Measurements from ENCODE around the gene TEX19. TPM values are rescaled to one million over a fixed set of nuclear protein-coding genes. Genes with fewer than 3 reads are reported as not detected.
"Not testable (repeated sequence)": the region's sequence is repeated elsewhere in the genome, so short reads cannot be mapped to it uniquely, and the experiment has no call there.

TEX19 gene
- polyA plus RNA-seq, 1 donor = not detected

DNA sequence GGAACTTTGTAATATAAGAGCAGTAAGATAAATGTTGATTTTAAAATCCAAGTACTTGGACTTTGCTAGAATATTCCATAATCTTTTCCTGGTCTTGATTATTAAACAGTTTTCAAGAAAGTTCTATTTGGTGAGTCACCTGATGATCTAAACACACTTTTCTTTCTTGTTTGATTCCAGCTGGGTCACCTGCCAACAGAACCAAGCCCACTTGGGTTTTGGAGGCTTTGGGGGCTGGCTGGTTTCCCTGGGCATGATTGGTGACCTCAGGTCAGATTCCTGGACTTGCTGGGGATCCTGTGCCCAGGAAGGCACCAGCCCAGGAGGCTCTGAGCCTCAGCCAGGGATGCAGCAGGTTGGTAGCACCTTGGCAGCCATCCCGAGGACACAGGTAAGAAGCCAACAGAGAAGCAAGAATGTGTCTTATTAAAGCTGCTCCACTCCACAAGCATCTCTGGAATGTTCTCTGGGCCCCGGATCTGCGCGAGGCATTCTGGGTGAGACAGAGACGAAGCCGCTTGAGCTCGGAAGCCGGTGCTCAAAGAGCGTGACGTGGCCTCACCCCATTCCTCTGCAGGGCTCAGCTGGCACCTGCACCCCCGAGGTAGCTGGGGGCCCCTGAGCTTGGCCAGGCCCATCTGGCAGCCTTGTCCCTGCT lies 3.1 kb upstream of the TEX19 start:
- DNase-seq (ENCODE audit: low read depth) = no peak

DNA sequence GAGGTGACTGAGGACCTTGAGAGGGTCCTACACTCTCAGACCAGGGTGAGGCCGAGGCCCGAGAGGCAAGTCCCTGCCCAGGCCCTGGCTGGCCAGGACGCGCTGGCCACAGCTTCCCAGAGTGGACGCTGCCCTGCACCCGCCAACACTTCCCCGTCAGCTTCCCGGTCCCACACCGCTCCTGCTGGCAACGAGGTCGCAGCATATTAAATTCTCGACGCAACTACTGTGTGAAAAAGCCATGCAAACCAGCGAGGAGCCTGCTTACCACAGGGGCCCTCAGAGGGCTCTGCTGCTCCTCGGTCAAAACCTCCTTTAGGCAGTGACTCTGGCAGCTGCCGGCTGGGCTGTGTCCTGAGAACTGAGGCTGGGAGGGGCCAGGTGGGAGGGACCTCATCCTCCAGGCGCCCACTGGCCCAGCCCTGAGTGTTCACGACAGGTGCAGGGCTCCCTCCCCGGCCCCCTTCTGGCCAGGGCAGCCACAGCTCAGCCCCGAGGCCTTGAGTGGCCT lies 2.1 kb upstream of the TEX19 start:
- DNase-seq (ENCODE audit: low read depth) = no peak

DNA sequence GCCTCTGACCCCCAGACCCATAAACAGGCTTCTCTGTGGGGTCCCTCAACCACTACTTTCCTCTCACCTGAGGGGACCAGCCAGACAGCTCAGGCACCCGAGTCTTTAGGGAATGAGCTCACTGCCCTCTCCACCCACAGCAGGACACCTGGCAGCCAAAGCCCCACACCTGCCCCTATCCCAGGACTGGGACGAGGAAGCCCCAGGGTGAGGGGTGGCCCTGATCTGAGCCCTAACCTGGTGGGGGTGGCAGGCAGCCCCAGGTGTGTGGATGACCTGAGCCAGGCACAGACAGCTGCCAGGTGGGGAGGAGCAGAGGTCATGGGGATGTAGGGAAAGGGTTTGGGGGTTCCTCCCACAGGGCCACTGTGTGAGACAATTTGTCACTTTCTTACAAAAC lies 1.7 kb upstream of the TEX19 start:
- no peak for DNase-seq (ENCODE audit: low read depth)

DNA sequence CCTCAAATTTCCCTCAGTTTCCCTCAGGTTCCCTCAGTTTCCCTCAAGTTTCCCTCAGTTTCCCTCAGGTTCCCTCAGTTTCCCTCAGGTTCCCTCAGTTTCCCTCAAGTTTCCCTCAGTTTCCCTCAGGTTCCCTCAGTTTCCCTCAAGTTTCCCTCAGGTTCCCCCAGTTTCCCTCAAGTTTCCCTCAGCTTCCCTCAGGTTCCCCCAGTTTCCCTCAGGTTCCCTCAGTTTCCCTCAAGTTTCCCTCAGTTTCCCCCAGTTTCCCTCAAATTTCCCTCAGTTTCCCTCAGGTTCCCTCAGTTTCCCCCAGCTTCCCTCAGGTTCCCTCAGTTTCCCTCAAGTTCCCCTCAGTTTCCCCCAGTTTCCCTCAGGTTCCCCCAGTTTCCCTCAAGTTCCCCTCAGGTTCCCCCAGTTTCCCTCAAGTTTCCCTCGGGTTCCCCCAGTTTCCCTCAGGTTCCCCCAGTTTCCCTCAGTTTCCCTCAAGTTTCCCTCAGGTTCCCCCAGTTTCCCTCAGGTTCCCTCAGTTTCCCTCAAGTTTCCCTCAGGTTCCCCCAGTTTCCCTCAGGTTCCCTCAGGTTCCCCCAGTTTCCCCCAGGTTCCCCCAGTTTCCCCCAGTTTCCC lies 516 bp downstream of the TEX19 start:
- not testable (repeated sequence) for DNase-seq (ENCODE audit: low read depth)

DNA sequence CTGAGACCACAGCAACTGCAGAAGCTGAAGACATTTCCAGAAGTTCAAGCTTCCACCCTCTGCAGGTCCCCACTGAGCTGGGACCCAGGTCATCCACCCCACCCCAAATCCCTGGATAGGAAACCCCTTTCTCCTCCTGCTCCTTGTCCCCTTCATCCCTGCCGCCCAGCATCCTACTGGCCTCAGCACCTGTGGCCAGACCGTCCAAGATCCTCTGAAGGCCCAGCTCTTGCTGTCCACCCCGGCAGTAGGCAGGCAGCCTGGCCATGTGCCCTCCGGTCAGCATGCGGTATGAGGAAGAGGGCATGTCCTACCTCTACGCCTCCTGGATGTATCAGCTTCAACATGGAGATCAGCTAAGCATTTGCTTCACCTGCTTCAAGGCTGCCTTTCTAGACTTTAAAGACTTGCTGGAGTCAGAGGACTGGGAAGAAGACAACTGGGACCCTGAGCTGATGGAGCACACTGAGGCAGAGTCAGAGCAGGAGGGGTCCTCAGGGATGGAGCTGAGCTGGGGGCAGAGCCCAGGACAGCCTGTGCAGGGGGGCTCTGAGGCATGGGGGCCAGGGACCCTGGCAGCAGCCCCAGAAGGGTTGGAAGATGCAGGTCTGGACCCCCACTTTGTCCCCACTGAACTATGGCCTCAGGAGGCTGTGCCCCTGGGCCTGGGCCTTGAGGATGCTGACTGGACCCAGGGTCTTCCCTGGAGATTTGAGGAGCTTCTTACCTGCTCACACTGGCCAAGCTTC lies 3.0 kb downstream of the TEX19 start:
- no peak for DNase-seq (ENCODE audit: low read depth)

DNA sequence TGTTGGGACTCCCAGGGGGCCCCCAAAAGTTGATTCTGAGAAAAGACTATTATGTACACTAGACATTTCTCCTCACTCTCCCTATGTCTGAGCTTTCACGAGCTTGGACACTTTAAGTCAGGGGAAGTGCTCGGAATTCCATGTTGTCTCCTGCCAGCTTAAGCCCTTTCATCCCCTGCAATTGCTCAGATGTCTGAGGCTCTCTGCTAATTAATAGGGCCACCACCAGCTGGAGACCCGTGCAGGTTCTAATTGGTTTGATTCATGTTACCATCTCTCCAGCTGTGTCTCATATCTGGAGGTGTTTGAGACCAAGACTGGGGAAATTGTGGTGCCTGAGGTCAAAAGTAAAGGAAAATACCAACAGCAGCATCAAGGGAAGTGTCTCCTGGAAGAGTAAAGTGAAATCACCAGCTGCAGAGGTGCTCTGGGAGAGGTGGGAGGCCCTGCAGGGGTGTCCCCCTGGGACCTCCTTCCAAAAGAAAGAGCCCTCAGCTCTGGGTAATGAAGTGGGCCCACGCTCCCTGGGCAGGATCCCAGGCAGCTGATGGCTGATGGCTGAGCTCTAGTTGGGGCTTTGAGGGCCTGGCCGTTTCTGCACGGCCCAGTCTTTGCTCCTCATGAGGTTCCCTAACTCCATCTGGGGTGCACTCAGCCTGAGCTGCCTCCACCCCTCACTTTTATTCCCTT lies 6.7 kb downstream of the TEX19 start:
- DNase-seq (ENCODE audit: low read depth) = no peak

DNA sequence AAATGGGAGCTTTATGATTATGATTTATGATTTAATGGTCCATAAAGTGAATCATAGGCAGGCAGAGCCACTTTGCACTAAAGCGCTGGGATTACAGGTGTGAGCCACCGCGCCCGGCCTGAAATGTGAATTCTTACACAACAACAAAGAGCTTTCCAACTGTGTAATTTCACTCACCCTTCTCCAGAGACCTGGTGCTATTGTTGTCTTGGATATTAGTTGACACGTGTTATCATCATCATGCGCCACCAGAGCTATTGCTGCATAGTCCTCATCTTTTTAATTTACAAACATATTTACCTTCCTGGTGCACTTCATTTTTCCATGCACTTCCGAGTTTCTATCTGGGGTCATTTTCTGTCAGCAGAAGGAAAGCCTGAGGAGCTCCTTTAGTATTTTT lies 7.7 kb downstream of the TEX19 start:
- DNase-seq (ENCODE audit: low read depth) = no peak

DNA sequence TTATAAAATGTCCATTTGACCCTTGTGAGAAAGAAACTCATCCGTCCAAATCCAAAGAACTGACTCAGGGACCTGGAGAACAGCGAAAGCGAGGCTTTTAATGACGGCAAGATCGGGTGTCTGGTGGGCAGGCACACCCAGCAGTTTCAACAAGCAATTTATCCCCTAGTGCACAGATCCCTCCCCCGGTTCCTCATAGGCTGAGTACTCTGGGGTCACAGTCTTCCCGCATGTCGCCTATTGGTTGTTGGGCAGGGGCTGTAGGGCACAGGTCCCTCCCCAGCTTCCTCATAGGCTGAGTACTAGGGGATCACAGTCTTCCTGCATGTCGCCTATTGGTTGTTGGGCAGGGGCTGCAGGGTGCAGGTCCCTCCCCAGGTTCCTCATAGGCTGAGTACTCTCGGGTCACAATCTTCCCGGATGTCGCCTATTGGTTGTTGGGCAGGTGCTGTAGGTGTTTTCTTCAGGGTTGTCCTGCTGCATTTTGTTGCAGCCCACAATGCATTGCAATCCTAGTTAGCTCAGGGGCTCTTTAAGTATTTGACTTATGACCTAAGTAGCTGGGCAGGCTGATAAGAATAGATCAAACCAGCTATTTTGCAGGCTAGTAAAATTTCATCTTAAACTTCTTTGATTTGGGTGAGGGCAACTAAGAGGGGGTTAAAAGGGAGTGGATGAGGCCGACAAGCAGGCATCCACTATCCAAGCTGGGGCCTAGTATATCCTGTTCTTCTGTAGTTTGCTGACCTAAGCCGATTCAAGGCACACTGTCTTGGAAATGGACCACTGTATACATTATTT lies 8.9 kb downstream of the TEX19 start:
- no peak for DNase-seq (ENCODE audit: low read depth)

DNA sequence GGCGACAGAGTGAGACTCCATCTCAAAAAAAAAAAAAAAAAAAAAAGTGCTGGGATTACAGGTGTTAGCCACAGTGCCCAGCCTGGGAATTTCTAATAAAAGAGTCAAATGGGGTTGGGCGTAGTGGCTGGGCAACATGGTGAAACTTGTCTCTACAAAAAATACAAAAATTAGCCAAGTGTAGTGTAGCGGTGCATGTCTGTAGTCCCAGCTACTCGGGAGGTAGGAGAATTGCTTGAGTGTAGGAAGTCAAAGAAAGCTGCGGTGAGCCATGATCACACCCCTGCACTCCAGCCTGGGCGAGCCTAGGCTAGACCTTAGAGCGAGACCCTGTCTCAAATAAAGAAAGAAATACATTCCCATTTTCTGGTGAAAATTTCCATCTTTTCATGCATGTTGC lies 10.2 kb downstream of the TEX19 start:
- DNase-seq (ENCODE audit: low read depth) = no peak

DNA sequence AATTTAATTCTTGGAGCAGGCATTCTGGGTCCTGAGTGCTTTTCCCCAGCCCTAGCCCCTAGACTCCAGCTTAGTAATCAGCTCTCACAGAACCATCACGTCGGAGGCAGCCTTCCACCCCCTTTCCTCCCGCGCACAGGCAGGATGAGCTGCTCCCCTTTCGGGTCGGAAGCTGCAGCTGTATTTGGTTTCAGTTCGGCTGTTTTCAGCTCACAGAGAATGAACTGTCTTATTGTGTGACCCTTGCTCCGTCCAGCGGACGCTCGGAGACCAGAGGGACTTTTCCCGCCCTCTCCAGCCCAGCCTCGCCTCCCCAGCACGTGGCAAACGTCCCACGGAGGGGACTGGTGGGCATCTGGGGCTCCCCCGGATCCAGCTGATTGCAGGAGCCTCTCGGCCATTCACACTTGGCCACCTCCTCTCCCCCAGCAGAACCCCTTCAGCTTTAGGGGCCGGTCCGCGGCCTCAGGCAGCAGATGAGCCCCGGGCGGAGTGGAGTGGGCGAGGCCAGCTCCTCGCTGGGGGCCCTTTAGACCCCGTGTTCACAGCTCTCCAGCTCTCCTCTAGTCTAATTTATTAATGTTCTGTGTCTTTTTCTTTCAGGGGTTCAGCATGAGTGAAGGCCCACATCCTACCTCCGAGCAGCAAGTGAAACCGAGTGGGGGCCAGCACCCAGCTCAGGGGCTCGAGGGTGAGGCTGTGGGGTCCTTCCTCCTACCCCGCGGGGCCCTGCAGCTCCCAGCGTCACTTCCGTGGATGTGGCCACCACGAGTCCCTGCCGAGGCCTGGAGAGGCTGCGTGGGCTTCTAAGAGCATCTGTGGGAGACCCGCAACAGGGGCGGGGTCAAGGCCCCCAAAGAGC lies 11.7 kb downstream of the TEX19 start:
- no peak for DNase-seq (ENCODE audit: low read depth)

DNA sequence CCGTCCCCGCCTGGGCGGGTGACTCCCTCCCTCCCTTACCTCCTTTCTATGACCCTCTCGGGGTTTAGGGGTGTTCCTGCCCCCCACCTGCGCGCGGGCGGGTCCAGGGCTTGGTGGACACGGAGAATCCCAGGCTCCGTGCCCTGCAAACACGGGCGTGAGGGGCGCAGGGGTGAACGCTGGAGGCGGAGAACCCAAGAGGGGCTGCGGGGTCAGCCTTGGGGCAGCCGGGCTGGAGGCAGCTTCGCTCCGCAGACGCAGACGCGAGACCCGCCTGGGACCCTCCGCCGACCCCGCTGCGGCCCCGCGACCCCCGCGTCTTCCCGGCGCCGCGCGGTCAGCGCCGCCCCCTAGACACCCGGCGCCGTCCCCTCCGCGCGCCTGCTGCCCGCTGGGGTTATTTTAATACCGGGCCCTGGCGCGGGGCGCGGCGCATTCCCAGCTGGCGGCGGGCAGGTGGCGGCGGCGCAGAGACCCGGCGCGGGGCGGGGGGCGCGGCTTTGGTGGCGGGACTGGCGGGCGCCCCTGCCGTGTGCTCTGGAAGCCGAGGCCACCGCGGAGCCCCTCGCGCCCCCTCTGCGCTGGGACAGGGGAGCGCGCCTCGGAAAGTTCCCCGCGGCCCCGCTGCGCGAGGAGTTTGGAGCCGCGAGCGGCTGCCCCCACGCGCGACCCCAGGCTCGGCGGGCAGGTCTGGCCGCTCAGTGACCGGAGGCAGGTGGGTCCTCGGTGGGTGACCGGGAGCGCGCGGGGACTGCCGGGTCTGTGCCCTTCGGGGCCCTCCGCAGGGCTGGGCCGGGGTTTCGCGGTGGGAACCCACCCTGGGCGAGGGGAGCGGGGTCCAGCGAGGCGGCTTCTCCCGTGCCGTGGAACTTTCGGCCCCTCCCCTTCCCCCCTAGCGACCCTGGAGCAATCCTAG lies 12.5 kb downstream of the TEX19 start, which contains the start of gene UTS2R:
UTS2R (plus strand) TSS at position 433 of the 916 bp plus-strand sequence. CDS start 2,560 bp downstream, outside the sequence.
- no peak for DNase-seq (ENCODE audit: low read depth)

DNA sequence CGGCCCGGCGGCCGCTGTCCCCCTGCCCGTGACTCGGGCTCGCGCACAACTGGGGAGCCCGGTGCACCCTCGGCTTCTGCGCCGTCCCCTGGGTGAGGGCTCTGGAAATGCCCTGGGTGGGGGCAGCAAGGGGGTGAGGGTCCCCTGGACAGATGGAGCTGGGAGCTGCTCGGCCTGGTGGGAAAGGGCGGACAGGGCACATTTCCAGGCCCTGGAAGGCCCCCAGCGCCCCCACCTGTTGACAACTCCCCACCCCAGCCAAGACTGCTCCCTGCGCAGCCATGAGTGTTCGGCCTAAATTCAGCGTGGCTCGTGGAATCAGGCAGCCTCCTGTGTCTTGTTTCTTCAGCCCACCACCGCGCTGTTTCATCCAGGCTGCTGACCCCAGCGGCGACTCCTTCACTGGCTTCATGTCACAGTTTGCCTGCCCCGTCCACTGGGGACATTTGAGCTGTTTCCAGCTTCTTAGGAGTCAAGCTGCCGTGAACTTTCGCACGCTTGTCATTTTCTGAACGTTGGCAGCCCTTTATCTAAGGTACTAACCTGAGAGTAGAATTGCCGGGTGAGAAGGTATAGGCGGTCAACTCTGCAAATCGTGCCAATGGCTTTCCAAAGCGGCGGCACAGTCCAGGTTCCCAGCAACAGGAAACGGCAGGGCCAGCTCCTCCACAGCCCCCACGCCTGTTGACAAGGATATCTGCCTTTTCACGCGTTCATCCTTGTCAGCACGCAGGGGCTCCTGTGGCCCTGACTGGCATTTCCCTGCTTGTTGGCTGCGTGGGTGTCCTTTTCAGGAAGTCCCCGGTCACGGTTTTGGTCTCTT lies 13.4 kb downstream of the TEX19 start:
- DNase-seq (ENCODE audit: low read depth) = no peak

DNA sequence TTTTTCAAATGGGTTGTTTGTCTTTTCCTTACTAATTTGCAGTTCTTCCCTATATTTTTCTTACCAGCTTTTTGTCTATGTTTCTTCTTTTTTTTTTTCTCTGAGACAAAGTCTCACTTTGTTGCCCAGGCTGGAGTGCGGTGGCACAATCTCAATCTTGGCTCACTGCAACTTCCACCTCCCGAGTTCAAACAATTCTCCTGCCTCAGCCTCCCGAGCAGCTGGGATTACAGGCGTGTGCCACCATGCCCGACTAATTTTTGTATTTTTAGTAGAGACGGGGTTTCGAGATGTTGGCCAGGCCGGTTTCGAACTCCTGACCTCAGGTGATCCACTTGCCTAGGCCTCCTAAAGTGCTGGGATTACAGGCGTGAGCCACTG lies 14.0 kb downstream of the TEX19 start:
- DNase-seq (ENCODE audit: low read depth) = not testable (repeated sequence)

DNA sequence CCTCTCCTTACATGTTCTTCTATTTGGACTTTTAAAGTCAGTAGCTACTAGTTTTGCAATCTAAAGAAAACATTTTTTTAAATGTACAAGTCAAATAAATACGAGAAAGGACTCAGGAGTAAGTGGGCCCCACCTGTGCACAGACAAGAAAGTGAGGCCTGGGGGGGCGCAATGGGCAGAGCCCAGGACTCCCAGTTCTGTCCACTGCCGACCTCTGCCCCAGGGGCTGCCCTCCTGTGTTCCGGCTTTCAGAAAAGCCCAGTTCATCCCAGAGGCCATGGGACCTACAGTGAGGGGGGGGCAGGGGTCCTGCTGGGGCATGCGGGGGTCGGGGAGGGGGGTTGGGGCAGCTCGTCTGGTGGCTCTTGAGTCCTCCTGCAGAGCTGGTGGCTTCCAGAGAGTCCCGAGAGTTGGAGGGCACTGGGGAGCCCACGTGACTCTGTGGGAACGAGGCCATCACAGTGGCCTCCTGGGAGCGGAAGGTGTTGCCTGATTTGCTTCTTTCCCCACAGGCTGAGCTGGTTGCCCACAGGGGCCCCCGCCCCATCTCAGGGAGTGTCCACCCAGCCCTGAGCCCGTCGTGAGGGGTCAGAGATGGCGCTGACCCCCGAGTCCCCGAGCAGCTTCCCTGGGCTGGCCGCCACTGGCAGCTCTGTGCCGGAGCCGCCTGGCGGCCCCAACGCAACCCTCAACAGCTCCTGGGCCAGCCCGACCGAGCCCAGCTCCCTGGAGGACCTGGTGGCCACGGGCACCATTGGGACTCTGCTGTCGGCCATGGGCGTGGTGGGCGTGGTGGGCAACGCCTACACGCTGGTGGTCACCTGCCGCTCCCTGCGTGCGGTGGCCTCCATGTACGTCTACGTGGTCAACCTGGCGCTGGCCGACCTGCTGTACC lies 14.9 kb downstream of the TEX19 start:
- DNase-seq (ENCODE audit: low read depth) = no peak

DNA sequence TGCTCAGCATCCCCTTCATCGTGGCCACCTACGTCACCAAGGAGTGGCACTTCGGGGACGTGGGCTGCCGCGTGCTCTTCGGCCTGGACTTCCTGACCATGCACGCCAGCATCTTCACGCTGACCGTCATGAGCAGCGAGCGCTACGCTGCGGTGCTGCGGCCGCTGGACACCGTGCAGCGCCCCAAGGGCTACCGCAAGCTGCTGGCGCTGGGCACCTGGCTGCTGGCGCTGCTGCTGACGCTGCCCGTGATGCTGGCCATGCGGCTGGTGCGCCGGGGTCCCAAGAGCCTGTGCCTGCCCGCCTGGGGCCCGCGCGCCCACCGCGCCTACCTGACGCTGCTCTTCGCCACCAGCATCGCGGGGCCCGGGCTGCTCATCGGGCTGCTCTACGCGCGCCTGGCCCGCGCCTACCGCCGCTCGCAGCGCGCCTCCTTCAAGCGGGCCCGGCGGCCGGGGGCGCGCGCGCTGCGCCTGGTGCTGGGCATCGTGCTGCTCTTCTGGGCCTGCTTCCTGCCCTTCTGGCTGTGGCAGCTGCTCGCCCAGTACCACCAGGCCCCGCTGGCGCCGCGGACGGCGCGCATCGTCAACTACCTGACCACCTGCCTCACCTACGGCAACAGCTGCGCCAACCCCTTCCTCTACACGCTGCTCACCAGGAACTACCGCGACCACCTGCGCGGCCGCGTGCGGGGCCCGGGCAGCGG lies 15.7 kb downstream of the TEX19 start:
- DNase-seq (ENCODE audit: low read depth) = no peak

DNA sequence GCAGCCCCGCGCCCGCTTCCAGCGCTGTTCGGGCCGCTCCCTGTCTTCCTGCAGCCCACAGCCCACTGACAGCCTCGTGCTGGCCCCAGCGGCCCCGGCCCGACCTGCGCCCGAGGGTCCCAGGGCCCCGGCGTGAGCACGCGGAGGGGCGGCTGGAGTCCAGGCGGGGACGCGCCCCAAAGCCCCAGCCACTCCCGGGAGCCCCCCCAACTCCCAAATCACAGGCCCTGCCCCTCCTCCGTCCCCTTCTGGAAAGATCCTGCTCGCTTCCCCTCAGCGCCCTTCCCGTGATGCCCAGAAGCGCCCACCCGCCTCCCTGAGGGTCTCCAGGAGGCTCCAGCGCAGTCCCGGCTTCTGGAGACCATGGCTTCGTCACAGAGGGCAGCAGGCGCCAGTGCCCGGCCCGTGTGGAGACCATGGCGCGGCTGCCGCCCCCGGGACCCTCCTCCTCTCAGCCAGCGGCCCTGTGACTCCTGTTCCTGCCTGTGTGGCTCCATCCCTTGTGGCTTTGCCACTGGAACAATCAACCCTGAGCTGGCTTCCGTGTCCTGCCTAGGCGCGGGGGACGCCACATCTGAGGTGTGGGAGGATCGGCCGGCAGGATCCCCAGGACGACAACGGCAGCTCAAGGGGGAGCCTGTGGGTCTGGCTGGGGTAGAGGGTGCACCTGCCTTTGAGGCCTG lies 16.5 kb downstream of the TEX19 start:
- no peak for DNase-seq (ENCODE audit: low read depth)
